ENCODE measurements around the gene RDH8. TPM values are rescaled to one million over a fixed set of nuclear protein-coding genes. Genes with fewer than 3 reads are reported as not detected.
"Not testable (repeated sequence)": the region's sequence is repeated elsewhere in the genome, so short reads cannot be mapped to it uniquely, and the experiment has no call there.

The RDH8 gene
- total RNA-seq, 1 donor from 2014 or later, result not detected

DNA sequence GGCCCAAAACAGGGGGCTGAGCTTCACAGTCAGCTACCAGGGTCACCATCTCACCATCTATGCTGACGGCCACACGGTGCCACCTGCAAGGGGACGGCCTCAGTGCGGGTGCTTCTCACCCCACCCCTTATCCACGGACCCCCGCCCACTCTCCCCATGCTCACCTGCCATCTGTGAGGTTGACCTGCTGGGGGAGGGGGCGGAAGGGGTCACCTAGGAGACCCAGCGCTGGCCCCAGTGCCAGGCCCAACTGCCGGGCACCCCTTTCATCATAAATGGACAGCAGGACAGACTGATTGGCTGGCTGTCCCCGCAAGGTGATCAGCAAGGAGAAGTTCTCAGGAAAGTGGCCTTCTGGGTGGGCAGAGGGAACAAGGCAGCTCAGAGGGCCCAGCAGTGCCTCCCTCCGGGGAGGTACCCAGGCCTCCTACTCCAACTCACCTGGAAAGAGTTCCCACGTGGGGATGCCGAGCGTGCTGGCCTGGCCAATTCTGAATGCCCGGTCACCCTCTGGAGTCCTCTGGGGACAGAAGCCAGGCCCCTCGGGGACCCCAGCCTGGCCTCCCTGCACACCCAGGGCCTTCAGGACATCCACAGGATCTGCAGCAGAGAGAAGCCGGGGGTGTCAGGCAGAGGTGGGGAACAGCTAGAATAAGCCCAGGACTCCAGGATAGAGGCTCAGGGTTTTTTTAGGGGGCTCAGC, 7.5 kb upstream of the RDH8 start:
- no peak for DNase-seq (ENCODE audit: low read depth)

- DNase-seq (ENCODE audit: low read depth), result peak; percentile 55
These were observed 7.0 kb upstream of the RDH8 start for GRCh38 chr19:10006335-10006708.

DNA sequence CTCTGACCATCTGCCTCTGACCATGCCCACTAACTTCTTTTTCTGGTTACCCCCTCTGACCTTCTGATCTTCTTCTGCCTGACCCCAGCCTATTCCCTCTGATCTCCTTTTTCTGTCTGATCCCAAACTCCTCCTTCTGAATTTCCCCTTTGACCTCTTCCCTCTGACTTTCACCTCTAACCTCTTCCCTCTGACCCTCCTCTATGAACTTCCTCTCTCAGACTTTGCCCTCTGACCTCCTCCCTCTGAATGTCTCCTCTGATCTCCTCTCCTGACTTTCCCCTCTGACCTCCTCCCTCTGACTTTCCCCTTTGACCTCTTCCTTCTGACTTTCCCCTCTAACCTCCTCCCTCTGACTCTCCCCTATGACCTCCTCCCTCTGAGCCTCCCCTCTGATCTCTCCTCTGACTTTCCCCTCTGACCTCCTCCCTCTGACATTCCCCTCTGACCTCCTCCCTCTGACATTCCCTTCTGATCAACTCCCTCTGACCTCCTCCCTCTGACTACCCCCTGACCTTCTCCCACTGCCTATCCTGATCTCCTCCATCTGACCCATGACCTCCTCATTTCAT, 6.4 kb upstream of the RDH8 start:
- no peak for DNase-seq (ENCODE audit: low read depth)

GRCh38 chr19:10007371-10008183, 5.7 kb upstream of the RDH8 start:
- peak; percentile 70 for DNase-seq (ENCODE audit: low read depth)

DNA sequence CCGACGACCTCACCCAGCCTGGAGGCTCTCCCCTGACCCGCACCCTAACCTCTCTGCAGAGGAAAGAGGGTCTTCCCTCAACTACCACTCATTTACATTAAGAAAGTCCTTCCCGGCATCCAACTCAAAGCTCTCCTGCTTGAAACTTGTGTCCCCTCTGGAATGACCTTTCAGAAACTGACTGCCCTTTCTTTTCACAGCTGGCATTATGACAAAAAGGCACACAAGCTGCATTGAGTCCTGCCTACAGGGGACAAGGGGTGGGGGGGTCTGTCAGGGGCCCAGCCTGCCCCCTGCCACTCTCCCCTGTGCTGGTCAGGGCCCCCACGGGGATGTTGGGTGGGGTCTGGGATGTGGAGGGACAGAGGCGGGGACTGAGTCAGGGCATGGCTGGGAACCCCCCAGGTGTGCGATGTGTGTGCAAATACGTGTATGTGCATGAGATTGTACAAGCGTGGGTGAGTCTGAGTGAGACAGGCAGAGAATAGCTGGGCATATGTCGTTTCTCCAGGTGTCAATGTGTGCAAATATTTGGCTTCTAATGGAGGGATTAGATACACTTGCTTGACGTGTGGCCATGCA, 5.0 kb upstream of the RDH8 start:
- no peak for DNase-seq (ENCODE audit: low read depth)

DNA sequence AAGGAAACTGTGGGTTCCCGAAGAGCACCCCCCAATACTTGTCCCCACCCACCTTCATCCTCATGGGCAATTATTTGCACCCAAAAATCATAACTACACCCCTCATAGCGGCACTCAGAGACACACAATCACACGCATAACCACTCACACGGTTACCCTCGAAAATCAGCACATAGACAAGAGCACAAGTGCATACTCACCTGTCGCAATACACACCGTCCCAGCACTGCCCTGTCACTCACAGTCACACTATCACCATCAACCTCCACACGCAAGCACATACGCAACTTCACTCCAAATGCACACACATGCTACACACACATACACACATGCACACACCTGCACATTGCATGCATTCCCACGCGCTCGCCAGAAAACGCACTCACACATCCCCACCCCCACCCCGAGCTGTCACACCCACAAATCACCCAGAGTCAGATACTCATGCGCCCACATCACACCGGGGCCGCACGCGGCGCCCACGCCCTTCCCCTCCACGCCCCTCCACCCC, 3.5 kb upstream of the RDH8 start:
- no peak for DNase-seq (ENCODE audit: low read depth)

- peak; percentile 81 for DNase-seq (ENCODE audit: low read depth)
These were observed 3.0 kb upstream of the RDH8 start, which contains the start of gene COL5A3 for GRCh38 chr19:10010247-10010691. Gene COL5A3, minus strand, starts transcription at chr19:10010504. Its CDS starts 119 bp downstream, at chr19:10010385.

GRCh38 chr19:10010939-10011338, 2.3 kb upstream of the RDH8 start:
- no peak for DNase-seq (ENCODE audit: low read depth)

DNA sequence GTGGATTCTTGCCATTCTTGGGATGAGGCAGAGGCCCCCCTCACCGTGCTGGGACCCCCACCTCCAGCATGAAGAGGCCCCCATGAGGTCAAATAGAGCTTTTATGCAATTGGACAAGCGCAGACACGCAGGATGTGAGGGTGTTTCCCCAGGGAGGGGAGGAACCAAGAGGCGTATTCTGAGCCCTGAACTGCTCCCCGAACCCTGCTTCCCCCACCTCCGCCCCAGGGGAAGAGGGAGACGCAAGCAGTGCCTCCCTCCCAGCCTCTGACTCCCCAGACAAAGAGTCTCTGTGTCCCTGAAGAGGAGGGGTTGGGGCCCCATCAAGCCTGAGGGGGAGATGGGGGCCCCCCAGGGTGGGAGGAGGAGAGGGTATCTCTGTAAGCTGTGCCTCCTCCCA, 1.3 kb upstream of the RDH8 start:
- DNase-seq (ENCODE audit: low read depth), result no peak

GRCh38 chr19:10013834-10014618, 743 bp downstream of the RDH8 start:
- no peak for DNase-seq (ENCODE audit: low read depth)

DNA sequence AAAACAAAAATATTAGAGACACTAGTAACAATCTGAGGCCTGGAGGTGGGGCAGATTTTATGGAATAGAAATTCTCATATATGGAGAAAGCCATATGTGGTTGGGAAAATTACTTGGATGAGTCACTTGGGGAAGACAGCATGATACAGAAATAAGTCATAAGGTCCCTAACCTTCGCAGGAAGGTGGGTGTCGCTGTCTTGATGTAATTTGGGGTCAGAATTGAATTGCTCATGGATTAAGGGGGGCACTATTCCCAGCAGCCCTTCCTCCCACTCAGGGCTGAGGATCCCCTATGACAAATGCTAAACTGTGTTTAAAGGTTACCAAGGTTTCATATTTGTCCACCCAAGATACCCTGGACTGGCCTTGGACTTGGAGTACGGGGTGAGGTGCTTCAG, 5.0 kb downstream of the RDH8 start:
- DNase-seq (ENCODE audit: low read depth), result no peak

GRCh38 chr19:10018786-10019185, 5.5 kb downstream of the RDH8 start:
- no peak for DNase-seq (ENCODE audit: low read depth)

GRCh38 chr19:10019246-10019645, 6.0 kb downstream of the RDH8 start:
- no peak for DNase-seq (ENCODE audit: low read depth)

DNA sequence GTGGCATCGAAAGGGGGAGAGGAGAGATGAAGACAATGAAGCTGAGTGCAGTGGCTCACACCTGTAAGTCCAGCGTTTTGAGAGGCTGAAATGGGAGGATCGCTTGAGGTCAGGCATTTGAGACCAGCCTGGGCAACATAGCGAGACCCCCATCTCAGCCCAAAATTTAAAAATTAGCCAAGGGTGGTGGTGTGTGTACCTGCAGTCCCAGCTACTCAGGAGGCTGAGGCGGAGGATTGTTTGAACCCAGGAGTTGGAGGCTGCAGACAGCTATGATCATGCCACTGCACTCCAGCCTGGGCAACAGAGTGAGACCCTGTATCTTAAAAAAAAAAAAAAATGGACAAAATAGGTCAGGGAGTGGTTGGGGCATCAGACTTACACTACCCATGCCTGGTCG, 7.6 kb downstream of the RDH8 start:
- DNase-seq (ENCODE audit: low read depth), result no peak

DNA sequence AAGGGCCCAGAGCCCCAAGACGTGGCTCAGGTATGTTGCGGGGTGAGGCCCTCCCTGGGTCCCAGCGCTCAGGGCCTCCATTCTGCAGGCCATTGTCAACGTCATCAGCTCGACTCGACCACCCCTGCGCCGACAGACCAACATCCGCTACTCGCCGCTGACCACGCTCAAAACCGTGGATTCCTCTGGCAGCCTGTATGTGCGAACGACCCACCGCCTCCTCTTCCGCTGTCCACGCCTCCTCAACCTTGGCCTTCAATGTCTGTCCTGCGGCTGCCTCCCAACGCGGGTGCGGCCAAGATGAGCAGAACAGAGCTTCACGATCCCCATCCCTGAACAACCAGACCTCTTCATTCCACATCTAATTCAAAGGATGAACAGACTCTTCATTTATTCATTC, 8.2 kb downstream of the RDH8 start:
- no peak for DNase-seq (ENCODE audit: low read depth)

DNA sequence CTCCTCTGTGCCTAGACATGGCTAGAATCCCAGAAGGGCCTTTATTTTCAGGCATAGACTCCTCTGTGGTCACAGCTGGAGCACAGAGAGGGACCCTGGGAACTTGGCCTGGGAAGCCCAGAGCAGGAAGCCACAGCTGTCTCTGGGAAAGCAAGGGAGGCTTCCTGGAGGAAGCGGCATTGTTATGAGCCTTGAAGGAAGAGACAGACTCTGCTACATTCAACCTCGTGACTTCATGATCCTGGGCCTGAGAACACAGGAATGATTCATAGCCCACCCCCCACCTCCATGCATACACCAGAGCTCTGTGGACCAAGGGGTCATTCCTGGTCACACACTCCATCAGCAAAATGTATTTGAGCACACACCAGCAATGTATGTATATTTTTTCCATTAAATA, 8.6 kb downstream of the RDH8 start:
- DNase-seq (ENCODE audit: low read depth), result no peak

DNA sequence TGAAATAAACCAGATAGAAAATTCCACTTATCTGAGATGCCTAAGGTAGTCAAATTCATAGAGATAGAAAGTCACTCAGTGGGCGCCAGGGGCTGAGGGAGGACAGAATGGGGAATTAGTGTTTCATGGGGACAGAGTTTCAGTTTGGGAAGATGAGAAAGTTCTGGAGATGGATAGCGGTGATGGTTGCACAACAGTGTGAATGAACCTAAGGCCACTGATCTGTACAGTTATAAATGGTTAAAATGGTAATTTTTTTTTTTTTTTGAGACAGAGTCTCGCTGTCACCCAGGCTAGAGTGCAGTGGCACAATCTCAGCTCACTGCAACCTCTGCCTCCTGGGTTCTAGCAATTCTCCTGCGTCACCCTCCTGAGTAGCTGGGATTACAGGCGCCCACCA, 9.8 kb downstream of the RDH8 start:
- not testable (repeated sequence) for DNase-seq (ENCODE audit: low read depth)

DNA sequence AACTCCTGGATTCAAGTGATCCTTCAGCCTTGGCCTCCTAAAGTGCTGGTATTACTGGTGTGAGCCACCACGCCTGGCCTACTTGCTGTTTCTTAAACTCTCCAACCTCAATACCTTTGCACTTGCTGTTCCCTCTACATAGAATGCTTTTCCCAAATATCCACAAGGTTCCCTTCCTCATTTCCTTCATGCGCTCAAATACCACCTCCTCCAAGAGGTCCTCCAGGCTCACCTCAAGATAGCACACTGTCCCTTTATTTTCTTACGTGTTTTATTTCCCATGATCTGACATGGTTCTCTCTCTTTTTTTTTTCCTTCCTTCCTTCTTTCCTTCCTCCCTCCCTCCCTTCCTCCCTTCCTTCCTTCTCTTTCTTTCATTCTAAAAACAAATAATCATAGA, 13.5 kb downstream of the RDH8 start:
- no peak for DNase-seq (ENCODE audit: low read depth)

- DNase-seq (ENCODE audit: low read depth), result peak; percentile 95
These were observed 14.1 kb downstream of the RDH8 start for GRCh38 chr19:10027158-10027997.

GRCh38 chr19:10033614-10034013, 20.3 kb downstream of the RDH8 start:
- no peak for DNase-seq (ENCODE audit: low read depth)
